Keratinocyte (primary cell): ENCODE results near the gene ATP2C1. TPM values are rescaled to one million over a fixed set of nuclear protein-coding genes. Genes with fewer than 3 reads are reported as not detected.
"Not testable (repeated sequence)": the region's sequence is repeated elsewhere in the genome, so short reads cannot be mapped to it uniquely, and the experiment has no call there.

ENCODE experiments used
- DNase-seq: peaks from one replicate; pipeline ENCODE4 v3.0.0-alpha.2; 2011; ENCODE audit warnings: low read depth, missing footprints, low spot score
- FAIRE-seq: peaks from 2 replicates; lab custom pipeline; 2011; peaks lifted over from hg19 to GRCh38; lab: Jason Lieb, UNC
- H2AFZ ChIP-seq: 2 replicates; pipeline ENCODE4 v1.6.0; 2012; ENCODE audit warnings: low read length, control low read depth, inconsistent platforms; ENCODE audit not compliant: control insufficient read depth
- H3K27ac ChIP-seq: 2 replicates; pipeline ENCODE4 v1.5.1; 2011; ENCODE audit warnings: low read length; ENCODE audit not compliant: control insufficient read depth, insufficient read depth
- H3K27me3 ChIP-seq: 3 replicates; pipeline ENCODE4 v1.6.0; 2011; ENCODE audit warnings: low read length; ENCODE audit not compliant: control insufficient read depth, insufficient read depth; ENCODE audit errors: extremely low read depth
- H3K36me3 ChIP-seq, 2 experiments: 2 replicates in 1 of 2; 3 replicates in 1 of 2; pipeline ENCODE4 v1.5.1; 2011; ENCODE audit warnings: low read length in 2 of 2, mild to moderate bottlenecking in 1 of 2; ENCODE audit not compliant: control insufficient read depth in 2 of 2, insufficient read depth in 2 of 2; ENCODE audit errors: extremely low read depth in 1 of 2
- H3K4me1 ChIP-seq: 3 replicates; pipeline ENCODE4 v1.5.1; 2011; ENCODE audit warnings: low read length; ENCODE audit not compliant: control insufficient read depth, insufficient read depth; ENCODE audit errors: extremely low read depth
- H3K4me2 ChIP-seq: 3 replicates; pipeline ENCODE4 v1.6.0; 2011; ENCODE audit warnings: low read depth, low read length; ENCODE audit not compliant: control insufficient read depth, insufficient read depth; ENCODE audit errors: extremely low read depth
- H3K4me3 ChIP-seq, 3 experiments: fragments of 200-600 bp in 1 of 3; sonication (generic) in 1 of 3; 2 replicates in 2 of 3; 3 replicates in 1 of 3; pipeline ENCODE4 v1.5.1; 2011 to 2016; ENCODE audit warnings: low read length in 3 of 3, mild to moderate bottlenecking in 3 of 3, control low read depth in 2 of 3, inconsistent platforms in 1 of 3, low read depth in 1 of 3, mixed read lengths in 1 of 3, mixed run types in 1 of 3, moderate library complexity in 1 of 3; ENCODE audit not compliant: control insufficient read depth in 2 of 3, insufficient read depth in 2 of 3; ENCODE audit errors: extremely low read depth in 1 of 3
- H3K79me2 ChIP-seq: 2 replicates; pipeline ENCODE4 v1.6.0; 2012; ENCODE audit warnings: low read length; ENCODE audit not compliant: control insufficient read depth, insufficient read depth
- H3K9ac ChIP-seq: 3 replicates; pipeline ENCODE4 v1.6.0; 2011; ENCODE audit warnings: low read length; ENCODE audit not compliant: control insufficient read depth, insufficient read depth; ENCODE audit errors: extremely low read depth
- H3K9me1 ChIP-seq: 3 replicates; pipeline ENCODE4 v1.6.0; 2011; ENCODE audit warnings: low read length; ENCODE audit not compliant: control insufficient read depth, insufficient read depth; ENCODE audit errors: extremely low read depth
- H3K9me3 ChIP-seq: 2 replicates; pipeline ENCODE4 v1.5.1; 2012; ENCODE audit warnings: low read depth, low read length; ENCODE audit not compliant: control insufficient read depth
- H4K20me1 ChIP-seq: 3 replicates; pipeline ENCODE4 v1.6.0; 2011; ENCODE audit warnings: low read length; ENCODE audit not compliant: control insufficient read depth, insufficient read depth; ENCODE audit errors: extremely low read depth
- CTCF ChIP-seq, 3 experiments: IDR thresholded peaks in 1 of 3; conservative IDR thresholded peaks in 1 of 3; optimal IDR thresholded peaks in 1 of 3; 2 replicates in 2 of 3; 3 replicates in 1 of 3; pipeline versions ENCODE3 to v1.5.1; 2011; ENCODE audit warnings: low read length in 3 of 3, mild to moderate bottlenecking in 3 of 3, moderate library complexity in 2 of 3, control low read depth in 1 of 3, inconsistent platforms in 1 of 3; ENCODE audit not compliant: insufficient read depth in 2 of 3; ENCODE audit errors: extremely low read depth in 1 of 3
- EZH2 ChIP-seq: IDR thresholded peaks from one replicate; pipeline ENCODE4 v1.6.1; 2012; ENCODE audit warnings: inconsistent platforms, mild to moderate bottlenecking, low read length, moderate library complexity
- dilution Hi-C: fragments of 300-500 bp; cut with MboI; formaldehyde crosslinking; loops from one replicate; pipeline ENCODE4 v1.7.0; 2020; ENCODE audit warnings: low sequenced_read_pairs; ENCODE audit not compliant: extremely low pct_ligation_motif_present
- polyA plus RNA-seq, 5 experiments: library from polyadenylated mRNA; depleted of rRNA in 3 of 5; stranded (reverse) in 3 of 5; stranded (forward) in 1 of 5; unstranded in 1 of 5; fragments of >200 nt; gene quantifications; 1 replicate in 1 of 5; 2 replicates in 3 of 5; 3 replicates in 1 of 5; pipeline versions ENCODE4 v1.2.1 to v1.2.3, GENCODE V29; 2011 to 2012; ENCODE audit warnings: missing spikeins in 2 of 5, low read depth in 1 of 5, low replicate concordance in 1 of 5

Gene ATP2C1
- polyA plus RNA-seq, 1 donor (not counting 4 experiments of a cell fraction or from before 2014, with no cell fraction given): 141 TPM

GRCh38 chr3:131038326-131038725, 144.4 kb downstream of the ATP2C1 start:
- Histone ChIP-seq H3K27ac (no peak overlapping the region), H3K4me1 (no peaks in the 10 kb centered on the region), H3K9me1 (no peaks in the 10 kb centered on the region), H3K36me3 (peaks cover 0 to 4% of the 10 kb centered on the region in 2 experiments), H3K79me2 (no peaks in the 10 kb centered on the region), H3K9me3 (no peaks in the 10 kb centered on the region), H3K9ac (no peak overlapping the region), H3K4me3 (no peak overlapping the region), H3K27me3 (no peaks in the 10 kb centered on the region), H2AFZ (no peak overlapping the region), H4K20me1 (no peaks in the 10 kb centered on the region), H3K4me2 (no peak overlapping the region)
- FAIRE-seq (no peak), DNase-seq (no peak)
- dilution Hi-C loops: no loop called here
- TF ChIP-seq CTCF (optimal IDR thresholded peaks at IDR 0.05 in 1 of 3, IDR thresholded peaks at IDR 0.05 in 1 of 3, conservative IDR thresholded peaks at IDR 0.05 in 1 of 3; ENCODE audit: extremely low read depth in 1 of 3, insufficient read depth in 2 of 3, low read length in 3 of 3) (no peak), EZH2 (no peak)

- H3K36me3 ChIP-seq, H3K9ac ChIP-seq, dilution Hi-C loops, H3K27ac ChIP-seq, H3K9me1 ChIP-seq, H3K4me2 ChIP-seq, H4K20me1 ChIP-seq, H3K4me1 ChIP-seq, H2AFZ ChIP-seq, H3K27me3 ChIP-seq, H3K9me3 ChIP-seq, H3K79me2 ChIP-seq, DNase-seq, FAIRE-seq, H3K4me3 ChIP-seq: not testable (repeated sequence)
These were observed 148.5 kb downstream of the ATP2C1 start for GRCh38 chr3:131042271-131042985.

- Histone ChIP-seq H3K9ac (no peak overlapping the region), H3K79me2 (no peaks in the 10 kb centered on the region), H3K27ac (no peak overlapping the region), H4K20me1 (no peaks in the 10 kb centered on the region), H3K4me2 (no peak overlapping the region), H3K4me1 (no peaks in the 10 kb centered on the region), H2AFZ (no peak overlapping the region), H3K9me1 (no peaks in the 10 kb centered on the region), H3K27me3 (no peaks in the 10 kb centered on the region), H3K36me3 (no peaks in the 10 kb centered on the region), H3K4me3 (no peak overlapping the region), H3K9me3 (no peaks in the 10 kb centered on the region)
- FAIRE-seq (no peak), DNase-seq (no peak)
- TF ChIP-seq EZH2 (no peak), CTCF (optimal IDR thresholded peaks at IDR 0.05 in 1 of 3, IDR thresholded peaks at IDR 0.05 in 1 of 3, conservative IDR thresholded peaks at IDR 0.05 in 1 of 3; ENCODE audit: extremely low read depth in 1 of 3, insufficient read depth in 2 of 3, low read length in 3 of 3) (no peak)
- dilution Hi-C loops: no loop called here
These were observed 153.7 kb downstream of the ATP2C1 start for GRCh38 chr3:131047582-131047981.
